ENCODE measurements around the gene XYLT1.

XYLT1 gene

DNA sequence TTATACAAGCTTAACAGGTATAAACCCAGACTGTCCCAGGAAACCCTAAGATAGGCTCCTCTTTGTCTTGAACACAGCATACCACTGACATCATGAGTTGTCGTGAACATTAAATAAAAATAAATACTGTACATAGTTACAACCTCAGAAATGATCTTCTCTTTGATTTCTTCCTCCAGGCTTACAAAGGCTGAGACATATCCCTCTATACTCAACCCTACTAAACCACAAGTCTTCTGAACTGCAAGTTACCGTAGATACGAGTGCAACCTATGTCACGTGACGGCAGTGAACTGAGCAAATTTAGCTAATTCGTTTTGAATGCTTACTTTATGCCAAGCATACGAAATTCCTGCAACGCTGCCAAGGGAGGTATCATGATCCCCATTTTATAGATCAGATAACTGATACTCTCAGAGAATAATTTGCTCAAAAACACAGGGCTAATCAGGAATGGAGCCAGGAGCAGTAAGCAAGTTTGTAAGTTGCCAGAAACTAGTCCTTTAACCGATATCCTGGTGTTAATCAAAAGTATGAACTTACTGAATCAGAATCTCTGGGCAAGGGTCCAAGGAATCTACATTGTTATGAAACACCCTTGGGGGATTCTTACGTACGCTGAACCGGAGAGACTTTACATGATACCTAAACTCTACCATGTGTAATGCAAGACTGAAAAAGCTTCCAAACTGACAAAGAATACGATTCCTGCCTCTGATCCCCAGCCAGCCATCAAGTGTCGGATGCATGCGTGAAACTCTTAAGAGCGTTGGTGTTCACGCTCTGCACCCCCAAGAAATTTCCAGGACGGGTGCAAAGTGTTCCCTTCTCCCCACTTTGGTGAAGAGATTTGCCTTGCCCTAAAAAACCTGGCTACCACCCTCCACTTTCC lies 106.2 kb downstream of the XYLT1 start:
- peak; percentile 87 for ATAC-seq
- TF ChIP-seq ISL1 (CRISPR knock-in tag; IDR thresholded peaks at IDR 0.05) (peak; percentile 79), ZNF70 (CRISPR knock-in tag; IDR thresholded peaks at IDR 0.05) (no peak)

DNA sequence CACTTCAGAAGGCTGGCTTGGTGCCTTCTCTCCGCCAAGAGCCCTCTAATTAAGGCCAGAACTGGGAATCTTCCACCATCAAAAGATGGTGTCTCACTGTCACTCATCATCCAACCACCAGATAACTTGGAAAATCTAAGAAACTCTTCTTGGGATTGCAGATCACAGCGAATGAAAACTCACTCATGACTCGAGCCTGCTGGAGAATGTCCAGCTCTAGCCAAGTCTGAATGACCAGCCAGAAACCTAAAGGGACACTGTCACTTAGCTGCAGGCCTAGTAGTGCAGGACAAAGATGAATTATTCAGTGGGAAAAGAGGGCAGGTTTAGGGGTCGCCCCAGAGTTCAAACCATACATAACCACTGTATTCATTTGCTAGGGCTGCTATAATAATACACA lies 107.8 kb downstream of the XYLT1 start:
- TF ChIP-seq SNAI2 (CRISPR knock-in tag; IDR thresholded peaks at IDR 0.05) (no peak), TCF4 (CRISPR knock-in tag; IDR thresholded peaks at IDR 0.05; ENCODE audit: borderline replicate concordance) (no peak), ESRRG (CRISPR knock-in tag; IDR thresholded peaks at IDR 0.05) (no peak), RARB (CRISPR knock-in tag; IDR thresholded peaks at IDR 0.05) (no peak), ARNTL (CRISPR knock-in tag; IDR thresholded peaks at IDR 0.05; ENCODE audit: borderline replicate concordance, low read depth) (no peak), GLIS3 (CRISPR knock-in tag; IDR thresholded peaks at IDR 0.05) (no peak), OSR1 (CRISPR knock-in tag; IDR thresholded peaks at IDR 0.05) (no peak), CSDC2 (CRISPR knock-in tag; IDR thresholded peaks at IDR 0.05) (no peak), TOX (CRISPR knock-in tag; IDR thresholded peaks at IDR 0.05; ENCODE audit: borderline replicate concordance) (no peak), PPARA (CRISPR knock-in tag; IDR thresholded peaks at IDR 0.05; ENCODE audit: borderline replicate concordance) (no peak), ZFP30 (CRISPR knock-in tag; IDR thresholded peaks at IDR 0.05) (no peak), ZNF565 (CRISPR knock-in tag; conservative IDR thresholded peaks at IDR 0.05; ENCODE audit: low read depth) (no peak), BACH2 (CRISPR knock-in tag; IDR thresholded peaks at IDR 0.05; ENCODE audit: borderline replicate concordance) (no peak), ZC3H10 (CRISPR knock-in tag; IDR thresholded peaks at IDR 0.05) (no peak), ZFP3 (CRISPR knock-in tag; IDR thresholded peaks at IDR 0.05) (no peak)
- TF ChIP-seq, protein P1, sequence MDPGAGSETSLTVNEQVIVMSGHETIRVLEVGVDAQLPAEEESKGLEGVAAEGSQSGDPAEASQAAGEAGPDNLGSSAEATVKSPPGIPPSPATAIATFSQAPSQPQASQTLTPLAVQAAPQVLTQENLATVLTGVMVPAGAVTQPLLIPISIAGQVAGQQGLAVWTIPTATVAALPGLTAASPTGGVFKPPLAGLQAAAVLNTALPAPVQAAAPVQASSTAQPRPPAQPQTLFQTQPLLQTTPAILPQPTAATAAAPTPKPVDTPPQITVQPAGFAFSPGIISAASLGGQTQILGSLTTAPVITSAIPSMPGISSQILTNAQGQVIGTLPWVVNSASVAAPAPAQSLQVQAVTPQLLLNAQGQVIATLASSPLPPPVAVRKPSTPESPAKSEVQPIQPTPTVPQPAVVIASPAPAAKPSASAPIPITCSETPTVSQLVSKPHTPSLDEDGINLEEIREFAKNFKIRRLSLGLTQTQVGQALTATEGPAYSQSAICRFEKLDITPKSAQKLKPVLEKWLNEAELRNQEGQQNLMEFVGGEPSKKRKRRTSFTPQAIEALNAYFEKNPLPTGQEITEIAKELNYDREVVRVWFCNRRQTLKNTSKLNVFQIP (CRISPR knock-in tag; IDR thresholded peaks at IDR 0.05; ENCODE audit: borderline replicate concordance, low read depth): no peak
- ATAC-seq: no peak

DNA sequence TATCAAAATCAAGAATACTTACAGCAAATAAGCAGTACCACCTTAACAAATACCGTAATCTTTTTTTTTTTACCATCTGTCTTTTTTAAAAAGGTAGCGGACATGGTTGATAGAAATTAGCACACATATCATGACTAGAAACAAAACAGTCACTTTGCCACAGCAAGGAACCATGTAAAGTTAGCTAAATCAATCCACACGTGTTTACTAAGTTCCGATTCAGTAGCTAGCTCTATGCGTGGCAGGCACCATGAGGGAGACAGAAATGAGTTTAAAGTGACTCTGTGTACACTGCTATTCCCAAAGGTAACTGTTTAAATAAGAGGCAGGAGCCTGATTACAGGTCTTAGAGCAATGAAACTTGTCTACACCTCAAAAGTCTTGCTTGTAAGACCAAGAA lies 108.6 kb downstream of the XYLT1 start:
- TF ChIP-seq ZFP3 (CRISPR knock-in tag; IDR thresholded peaks at IDR 0.05): no peak
- no peak for TF ChIP-seq ZC3H10 (CRISPR knock-in tag; IDR thresholded peaks at IDR 0.05)
- TF ChIP-seq TOX (CRISPR knock-in tag; IDR thresholded peaks at IDR 0.05; ENCODE audit: borderline replicate concordance): no peak
- TF ChIP-seq SNAI2 (CRISPR knock-in tag; IDR thresholded peaks at IDR 0.05): no peak
- no peak for TF ChIP-seq ISL1 (CRISPR knock-in tag; IDR thresholded peaks at IDR 0.05)
- TF ChIP-seq, protein P2, sequence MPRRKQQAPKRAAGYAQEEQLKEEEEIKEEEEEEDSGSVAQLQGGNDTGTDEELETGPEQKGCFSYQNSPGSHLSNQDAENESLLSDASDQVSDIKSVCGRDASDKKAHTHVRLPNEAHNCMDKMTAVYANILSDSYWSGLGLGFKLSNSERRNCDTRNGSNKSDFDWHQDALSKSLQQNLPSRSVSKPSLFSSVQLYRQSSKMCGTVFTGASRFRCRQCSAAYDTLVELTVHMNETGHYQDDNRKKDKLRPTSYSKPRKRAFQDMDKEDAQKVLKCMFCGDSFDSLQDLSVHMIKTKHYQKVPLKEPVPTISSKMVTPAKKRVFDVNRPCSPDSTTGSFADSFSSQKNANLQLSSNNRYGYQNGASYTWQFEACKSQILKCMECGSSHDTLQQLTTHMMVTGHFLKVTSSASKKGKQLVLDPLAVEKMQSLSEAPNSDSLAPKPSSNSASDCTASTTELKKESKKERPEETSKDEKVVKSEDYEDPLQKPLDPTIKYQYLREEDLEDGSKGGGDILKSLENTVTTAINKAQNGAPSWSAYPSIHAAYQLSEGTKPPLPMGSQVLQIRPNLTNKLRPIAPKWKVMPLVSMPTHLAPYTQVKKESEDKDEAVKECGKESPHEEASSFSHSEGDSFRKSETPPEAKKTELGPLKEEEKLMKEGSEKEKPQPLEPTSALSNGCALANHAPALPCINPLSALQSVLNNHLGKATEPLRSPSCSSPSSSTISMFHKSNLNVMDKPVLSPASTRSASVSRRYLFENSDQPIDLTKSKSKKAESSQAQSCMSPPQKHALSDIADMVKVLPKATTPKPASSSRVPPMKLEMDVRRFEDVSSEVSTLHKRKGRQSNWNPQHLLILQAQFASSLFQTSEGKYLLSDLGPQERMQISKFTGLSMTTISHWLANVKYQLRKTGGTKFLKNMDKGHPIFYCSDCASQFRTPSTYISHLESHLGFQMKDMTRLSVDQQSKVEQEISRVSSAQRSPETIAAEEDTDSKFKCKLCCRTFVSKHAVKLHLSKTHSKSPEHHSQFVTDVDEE (CRISPR knock-in tag; IDR thresholded peaks at IDR 0.05): no peak
- TF ChIP-seq ZFP30 (CRISPR knock-in tag; IDR thresholded peaks at IDR 0.05): no peak
- TF ChIP-seq ZNF70 (CRISPR knock-in tag; IDR thresholded peaks at IDR 0.05): no peak
- TF ChIP-seq CSDC2 (CRISPR knock-in tag; IDR thresholded peaks at IDR 0.05): no peak
- TF ChIP-seq, protein P1 (CRISPR knock-in tag; IDR thresholded peaks at IDR 0.05; ENCODE audit: borderline replicate concordance, low read depth): no peak
- no peak for TF ChIP-seq ARNTL (CRISPR knock-in tag; IDR thresholded peaks at IDR 0.05; ENCODE audit: borderline replicate concordance, low read depth)
- TF ChIP-seq ZNF8 (CRISPR knock-in tag; IDR thresholded peaks at IDR 0.05): no peak
- TF ChIP-seq ESRRG (CRISPR knock-in tag; IDR thresholded peaks at IDR 0.05): no peak
- TF ChIP-seq OSR1 (CRISPR knock-in tag; IDR thresholded peaks at IDR 0.05): no peak
- TF ChIP-seq, protein P3, sequence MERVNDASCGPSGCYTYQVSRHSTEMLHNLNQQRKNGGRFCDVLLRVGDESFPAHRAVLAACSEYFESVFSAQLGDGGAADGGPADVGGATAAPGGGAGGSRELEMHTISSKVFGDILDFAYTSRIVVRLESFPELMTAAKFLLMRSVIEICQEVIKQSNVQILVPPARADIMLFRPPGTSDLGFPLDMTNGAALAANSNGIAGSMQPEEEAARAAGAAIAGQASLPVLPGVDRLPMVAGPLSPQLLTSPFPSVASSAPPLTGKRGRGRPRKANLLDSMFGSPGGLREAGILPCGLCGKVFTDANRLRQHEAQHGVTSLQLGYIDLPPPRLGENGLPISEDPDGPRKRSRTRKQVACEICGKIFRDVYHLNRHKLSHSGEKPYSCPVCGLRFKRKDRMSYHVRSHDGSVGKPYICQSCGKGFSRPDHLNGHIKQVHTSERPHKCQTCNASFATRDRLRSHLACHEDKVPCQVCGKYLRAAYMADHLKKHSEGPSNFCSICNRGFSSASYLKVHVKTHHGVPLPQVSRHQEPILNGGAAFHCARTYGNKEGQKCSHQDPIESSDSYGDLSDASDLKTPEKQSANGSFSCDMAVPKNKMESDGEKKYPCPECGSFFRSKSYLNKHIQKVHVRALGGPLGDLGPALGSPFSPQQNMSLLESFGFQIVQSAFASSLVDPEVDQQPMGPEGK (CRISPR knock-in tag; IDR thresholded peaks at IDR 0.05; ENCODE audit: borderline replicate concordance): no peak
- no peak for TF ChIP-seq PPARA (CRISPR knock-in tag; IDR thresholded peaks at IDR 0.05; ENCODE audit: borderline replicate concordance)
- TF ChIP-seq GLIS3 (CRISPR knock-in tag; IDR thresholded peaks at IDR 0.05): no peak
- ATAC-seq: no peak
